ENCODE results near the gene RNF40. TPM values are rescaled to one million over a fixed set of nuclear protein-coding genes. Genes with fewer than 3 reads are reported as not detected.

Gene RNF40
- total RNA-seq, 1 experiment from 2014 or later = 85.0 TPM

GRCh38 chr16:30737794-30738648, 24.1 kb upstream of the RNF40 start:
- peaks cover 25% of the 10 kb centered on the region for H3K4me1 Mint-ChIP-seq (ENCODE audit: insufficient read depth, unreplicated experiment)
- no peaks in the 10 kb centered on the region for H3K27me3 Mint-ChIP-seq (ENCODE audit: insufficient read depth, unreplicated experiment)
- H3K9me3 Mint-ChIP-seq (ENCODE audit: unreplicated experiment) = no peaks in the 10 kb centered on the region
- POLR2A ChIA-PET = interaction anchor here (0.6 to 2.3 kb wide), 7 partner anchors 10 to 1797 kb away, joined by 3 to 12 read pairs (median 3); partner anchors contain the start of genes PHKG2 and SRCAP
- no peak for DNase-seq (ENCODE audit: unreplicated experiment)
- no TSS peak for BruUV-seq (replicated peaks)
- H3K4me3 Mint-ChIP-seq (ENCODE audit: unreplicated experiment) = no peak overlapping the region
- TF ChIP-seq CTCF (IDR thresholded peaks at IDR 0.05; ENCODE audit: unreplicated experiment) = no peak
- intact Hi-C loops (cut with micrococcal nuclease) = no loop called here
- CTCF ChIA-PET = no interaction called here
- peaks cover 91% of the 10 kb centered on the region for H3K36me3 Mint-ChIP-seq (ENCODE audit: insufficient read depth, unreplicated experiment)
- peak overlapping the region; percentile 63 for H3K27ac Mint-ChIP-seq (ENCODE audit: low read depth, unreplicated experiment)

- DNase-seq (ENCODE audit: unreplicated experiment) = no peak
- peak overlapping the region; percentile 85 for H3K27ac Mint-ChIP-seq (ENCODE audit: low read depth, unreplicated experiment)
- intact Hi-C loops (cut with micrococcal nuclease) = no loop called here
- H3K9me3 Mint-ChIP-seq (ENCODE audit: unreplicated experiment) = no peaks in the 10 kb centered on the region
- H3K36me3 Mint-ChIP-seq (ENCODE audit: insufficient read depth, unreplicated experiment) = peaks cover 91% of the 10 kb centered on the region
- POLR2A ChIA-PET = interaction anchor here (0.6 to 4.1 kb wide), 18 partner anchors 9 to 292 kb away, joined by 3 to 41 read pairs (median 4); partner anchors contain the start of genes CFAP119, FBRS, PHKG2 and RNF40
- H3K27me3 Mint-ChIP-seq (ENCODE audit: insufficient read depth, unreplicated experiment) = no peaks in the 10 kb centered on the region
- no TSS peak for BruUV-seq (replicated peaks)
- TF ChIP-seq CTCF (IDR thresholded peaks at IDR 0.05; ENCODE audit: unreplicated experiment) = no peak
- H3K4me1 Mint-ChIP-seq (ENCODE audit: insufficient read depth, unreplicated experiment) = peaks cover 25% of the 10 kb centered on the region
- no peak overlapping the region for H3K4me3 Mint-ChIP-seq (ENCODE audit: unreplicated experiment)
- CTCF ChIA-PET = no interaction called here
Measured at GRCh38 chr16:30738984-30739951, 22.9 kb upstream of the RNF40 start.

- Mint-ChIP-seq H3K4me1 (ENCODE audit: insufficient read depth, unreplicated experiment) (peaks cover 36% of the 10 kb centered on the region), H3K27ac (ENCODE audit: low read depth, unreplicated experiment) (peak overlapping the region; percentile 85), H3K9me3 (ENCODE audit: unreplicated experiment) (no peaks in the 10 kb centered on the region), H3K27me3 (ENCODE audit: insufficient read depth, unreplicated experiment) (no peaks in the 10 kb centered on the region), H3K4me3 (ENCODE audit: unreplicated experiment) (peak overlapping the region; percentile 89), H3K36me3 (ENCODE audit: insufficient read depth, unreplicated experiment) (peaks cover 91% of the 10 kb centered on the region)
- POLR2A ChIA-PET = interaction anchor here (0.6 to 4.1 kb wide), 36 partner anchors 10 to 674 kb away, joined by 3 to 41 read pairs (median 4); partner anchors contain the start of genes CFAP119, CTF1, FBRS and PRR14
- CTCF ChIA-PET = interaction anchor here (0.7 to 1.3 kb wide), 2 partner anchors 47 to 74 kb away, joined by 4 to 7 read pairs; no protein-coding TSS in a partner anchor
- intact Hi-C loops (cut with micrococcal nuclease) = loop anchor here (1.0 to 2.0 kb wide), 3 partner anchors 22 to 42 kb away; partner anchors contain the start of genes CFAP119, RNF40 and SRCAP
- BruUV-seq (replicated peaks) = TSS peak; percentile 98
- DNase-seq (ENCODE audit: unreplicated experiment) = peak; percentile 99
- TF ChIP-seq CTCF (IDR thresholded peaks at IDR 0.05; ENCODE audit: unreplicated experiment) = no peak
Measured at GRCh38 chr16:30740364-30741251, 21.5 kb upstream of the RNF40 start.

Measured in MCF 10A (cell line).